ENCODE data around the gene EHD1. TPM values are rescaled to one million over a fixed set of nuclear protein-coding genes. Genes with fewer than 3 reads are reported as not detected.

Gene EHD1
- total RNA-seq, 1 experiment from 2014 or later = 110 TPM

DNA sequence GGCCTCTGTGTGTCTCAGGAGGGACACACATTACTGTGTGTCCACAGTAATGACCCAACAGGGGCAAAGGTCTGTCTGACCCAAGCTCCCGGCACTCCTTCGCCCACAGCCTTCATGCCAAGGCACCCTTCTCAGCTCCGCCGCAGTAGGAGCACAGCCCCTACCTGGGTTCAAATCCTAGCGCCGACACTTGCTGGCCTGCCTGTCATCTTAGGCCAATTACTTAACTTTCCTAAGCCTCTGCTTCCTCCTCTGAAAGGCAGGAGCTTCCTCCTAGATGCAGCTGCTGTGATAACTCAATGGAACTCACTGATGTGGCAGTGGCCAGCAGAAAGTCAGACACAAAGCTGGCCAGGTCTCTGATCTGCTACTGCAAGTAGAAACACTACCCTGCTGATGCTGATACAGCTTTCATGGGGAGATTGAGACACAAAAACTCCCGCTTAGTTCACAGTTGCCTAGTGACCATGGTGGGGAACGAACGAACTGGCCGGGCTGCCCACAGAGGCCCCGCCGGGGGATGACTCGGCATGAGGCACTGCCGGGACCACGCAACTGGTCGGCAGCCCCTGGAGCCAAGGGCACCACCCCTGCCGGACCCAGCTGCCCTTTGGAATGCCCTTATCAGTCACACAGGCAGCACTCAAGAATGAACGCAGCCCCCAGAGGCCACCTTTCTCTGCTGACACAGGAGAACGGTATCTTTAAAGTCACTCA, 8.1 kb downstream of the EHD1 start:
- no peaks in the 10 kb centered on the region for H3K9me3 ChIP-seq (ENCODE audit: insufficient read depth, low read depth)
- peaks cover 61% of the 10 kb centered on the region for H3K4me1 ChIP-seq (replicated peaks; ENCODE audit: insufficient read depth)
- H4K20me1 ChIP-seq (ENCODE audit: insufficient read depth) = peaks cover 73% of the 10 kb centered on the region
- intact Hi-C loops (cut with micrococcal nuclease; ENCODE audit: unreplicated experiment) = no loop called here
- H3K36me3 ChIP-seq (ENCODE audit: low read depth) = peaks cover 34% of the 10 kb centered on the region
- peaks cover 99% of the 10 kb centered on the region for H3K79me2 ChIP-seq (ENCODE audit: low read depth)
- TF ChIP-seq, protein P1, sequence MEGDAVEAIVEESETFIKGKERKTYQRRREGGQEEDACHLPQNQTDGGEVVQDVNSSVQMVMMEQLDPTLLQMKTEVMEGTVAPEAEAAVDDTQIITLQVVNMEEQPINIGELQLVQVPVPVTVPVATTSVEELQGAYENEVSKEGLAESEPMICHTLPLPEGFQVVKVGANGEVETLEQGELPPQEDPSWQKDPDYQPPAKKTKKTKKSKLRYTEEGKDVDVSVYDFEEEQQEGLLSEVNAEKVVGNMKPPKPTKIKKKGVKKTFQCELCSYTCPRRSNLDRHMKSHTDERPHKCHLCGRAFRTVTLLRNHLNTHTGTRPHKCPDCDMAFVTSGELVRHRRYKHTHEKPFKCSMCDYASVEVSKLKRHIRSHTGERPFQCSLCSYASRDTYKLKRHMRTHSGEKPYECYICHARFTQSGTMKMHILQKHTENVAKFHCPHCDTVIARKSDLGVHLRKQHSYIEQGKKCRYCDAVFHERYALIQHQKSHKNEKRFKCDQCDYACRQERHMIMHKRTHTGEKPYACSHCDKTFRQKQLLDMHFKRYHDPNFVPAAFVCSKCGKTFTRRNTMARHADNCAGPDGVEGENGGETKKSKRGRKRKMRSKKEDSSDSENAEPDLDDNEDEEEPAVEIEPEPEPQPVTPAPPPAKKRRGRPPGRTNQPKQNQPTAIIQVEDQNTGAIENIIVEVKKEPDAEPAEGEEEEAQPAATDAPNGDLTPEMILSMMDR (conservative IDR thresholded peaks at IDR 0.05) = no peak
- no peak for TF ChIP-seq EZH2 (IDR thresholded peaks at IDR 0.05; ENCODE audit: low read depth)
- H3K4me3 ChIP-seq = no peak overlapping the region
- no peaks in the 10 kb centered on the region for H3K9me2 ChIP-seq (ENCODE audit: insufficient read depth)
- ChIA-PET POLR2A (ENCODE audit: unreplicated experiment) (interaction anchor here (0.6 to 0.7 kb wide), 2 partner anchors 15 to 142 kb away, joined by 3 to 9 read pairs; no protein-coding TSS in a partner anchor), CTCF (interaction anchor here (1.1 kb wide), 1 partner anchor 22 kb away, joined by 4 read pairs; no protein-coding TSS in a partner anchor)
- peak overlapping the region; percentile 29; the same call in 1 of the 2 replicates for H3K4me2 ChIP-seq
- no peak overlapping the region for H2AFZ ChIP-seq
- H3F3A ChIP-seq (ENCODE audit: insufficient read depth, low read depth) = peaks cover 29% of the 10 kb centered on the region; the same call in 1 of the 2 replicates
- no TSS peak for BruUV-seq (replicated peaks)
- DNase-seq = peak; percentile 49 to 69
- H3K27ac ChIP-seq = 0 out of 2 replicates have a peak overlapping the region, but pooled peaks have one; percentile 7
- H3K27me3 ChIP-seq (ENCODE audit: insufficient read depth, low read depth) = no peaks in the 10 kb centered on the region

DNA sequence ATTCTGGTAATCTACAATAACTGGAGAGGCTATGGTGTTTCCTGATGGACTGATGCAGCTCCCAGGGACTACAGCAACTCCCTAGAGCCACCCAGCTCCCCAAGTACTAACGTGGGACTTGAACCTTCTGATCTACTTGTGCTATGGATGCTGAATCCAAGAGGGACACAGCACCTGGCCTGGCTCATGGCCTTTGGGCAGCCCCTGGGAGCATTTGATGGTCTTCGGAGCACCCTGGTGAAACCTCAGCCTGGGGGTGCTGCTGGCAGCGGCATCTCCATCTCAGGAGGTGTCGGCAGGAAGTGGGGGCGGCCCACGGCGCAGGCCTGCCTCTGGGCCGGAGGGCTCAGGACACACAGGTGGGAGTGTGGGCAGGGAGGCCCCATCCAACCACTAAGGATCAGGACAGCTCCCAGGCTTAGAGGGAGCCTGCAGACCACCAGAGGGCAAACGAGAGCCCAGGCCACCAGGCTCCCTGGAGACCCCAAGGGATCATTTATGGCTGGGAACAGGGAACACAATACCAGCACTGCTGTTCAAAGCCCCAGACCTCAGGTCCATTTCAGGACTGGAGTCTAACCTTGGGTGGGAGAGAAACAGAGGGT, 8.7 kb downstream of the EHD1 start:
- intact Hi-C loops (cut with micrococcal nuclease; ENCODE audit: unreplicated experiment) = loop anchor here (1.0 kb wide), 1 partner anchor 8 kb away; no protein-coding TSS in a partner anchor
- H3K79me2 ChIP-seq (ENCODE audit: low read depth) = peaks cover 99% of the 10 kb centered on the region
- H3K27ac ChIP-seq = 0 out of 2 replicates have a peak overlapping the region, but pooled peaks have one; percentile 1
- no peak for DNase-seq
- peaks cover 67% of the 10 kb centered on the region for H4K20me1 ChIP-seq (ENCODE audit: insufficient read depth)
- H3K4me3 ChIP-seq = no peak overlapping the region
- H2AFZ ChIP-seq = no peak overlapping the region
- TF ChIP-seq, protein P1 (conservative IDR thresholded peaks at IDR 0.05) = no peak
- TF ChIP-seq EZH2 (IDR thresholded peaks at IDR 0.05; ENCODE audit: low read depth) = no peak
- ChIA-PET CTCF (interaction anchor here (1.1 to 2.3 kb wide), 3 partner anchors 18 to 22 kb away, joined by 3 to 11 read pairs (median 4); no protein-coding TSS in a partner anchor), POLR2A (ENCODE audit: unreplicated experiment) (interaction anchor here (0.6 to 2.0 kb wide), 8 partner anchors 7 to 1330 kb away, joined by 3 to 21 read pairs (median 9); partner anchors contain the start of gene SF1)
- H3K9me3 ChIP-seq (ENCODE audit: insufficient read depth, low read depth) = no peaks in the 10 kb centered on the region
- no peaks in the 10 kb centered on the region for H3K27me3 ChIP-seq (ENCODE audit: insufficient read depth, low read depth)
- H3K4me2 ChIP-seq = peak overlapping the region; percentile 29; the same call in 1 of the 2 replicates
- H3F3A ChIP-seq (ENCODE audit: insufficient read depth, low read depth) = peaks cover 30% of the 10 kb centered on the region; the same call in 1 of the 2 replicates
- no peaks in the 10 kb centered on the region for H3K9me2 ChIP-seq (ENCODE audit: insufficient read depth)
- H3K4me1 ChIP-seq (replicated peaks; ENCODE audit: insufficient read depth) = peaks cover 60% of the 10 kb centered on the region
- BruUV-seq (replicated peaks) = no TSS peak
- peaks cover 34% of the 10 kb centered on the region for H3K36me3 ChIP-seq (ENCODE audit: low read depth)

DNA sequence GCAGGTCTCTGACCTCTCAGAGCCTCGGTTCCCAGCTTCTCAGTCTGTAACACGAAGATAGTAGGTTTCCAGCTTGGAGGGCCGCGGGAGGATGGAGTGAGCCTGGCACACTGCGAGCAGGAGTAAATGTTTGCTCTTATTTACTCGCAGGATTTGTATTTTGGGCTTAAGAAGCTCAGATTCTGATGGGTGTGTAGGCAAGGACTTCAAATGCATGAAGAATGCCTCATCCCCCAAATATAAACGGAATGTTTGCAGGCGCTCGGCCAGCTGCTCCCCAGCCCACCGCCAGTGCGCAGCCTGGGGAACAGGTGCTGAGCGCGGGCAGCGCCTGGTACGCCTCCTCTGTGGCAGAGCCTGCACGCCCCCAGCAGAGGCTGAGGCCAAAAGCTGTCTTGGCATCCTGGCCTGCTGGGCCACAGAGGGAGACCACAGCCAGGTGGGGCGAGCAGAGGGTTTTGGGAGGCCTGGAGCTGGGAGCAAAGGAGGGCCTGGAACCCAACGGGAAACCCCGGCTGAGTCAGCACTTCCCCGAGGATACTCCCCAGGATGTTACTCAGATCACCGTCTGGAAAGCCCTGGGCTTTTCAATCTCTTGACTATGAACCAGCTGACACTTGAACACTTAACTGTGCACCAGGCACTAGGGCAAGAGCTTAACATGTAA, 9.4 kb downstream of the EHD1 start:
- peaks cover 63% of the 10 kb centered on the region for H4K20me1 ChIP-seq (ENCODE audit: insufficient read depth)
- peaks cover 99% of the 10 kb centered on the region for H3K79me2 ChIP-seq (ENCODE audit: low read depth)
- 0 out of 2 replicates have a peak overlapping the region, but pooled peaks have one; percentile 17 for H3K27ac ChIP-seq
- TF ChIP-seq, protein P1 (conservative IDR thresholded peaks at IDR 0.05) = no peak
- no peak for TF ChIP-seq EZH2 (IDR thresholded peaks at IDR 0.05; ENCODE audit: low read depth)
- no peaks in the 10 kb centered on the region for H3K9me3 ChIP-seq (ENCODE audit: insufficient read depth, low read depth)
- ChIA-PET POLR2A (ENCODE audit: unreplicated experiment) (interaction anchor here (0.5 to 2.0 kb wide), 8 partner anchors 8 to 1331 kb away, joined by 3 to 21 read pairs (median 10); partner anchors contain the start of genes CDC42BPG, NEAT1 and SF1), CTCF (interaction anchor here (0.5 to 2.3 kb wide), 4 partner anchors 19 to 129 kb away, joined by 3 to 11 read pairs (median 3); no protein-coding TSS in a partner anchor)
- peaks cover 57% of the 10 kb centered on the region for H3K4me1 ChIP-seq (replicated peaks; ENCODE audit: insufficient read depth)
- H3F3A ChIP-seq (ENCODE audit: insufficient read depth, low read depth) = peaks cover 30% of the 10 kb centered on the region; the same call in 1 of the 2 replicates
- no peaks in the 10 kb centered on the region for H3K9me2 ChIP-seq (ENCODE audit: insufficient read depth)
- peak; percentile 55 to 88 for DNase-seq
- BruUV-seq (replicated peaks) = no TSS peak
- no peak overlapping the region for H2AFZ ChIP-seq
- no peak overlapping the region for H3K4me3 ChIP-seq
- H3K4me2 ChIP-seq = peak overlapping the region; percentile 29; the same call in 1 of the 2 replicates
- peaks cover 29% of the 10 kb centered on the region for H3K36me3 ChIP-seq (ENCODE audit: low read depth)
- no peaks in the 10 kb centered on the region for H3K27me3 ChIP-seq (ENCODE audit: insufficient read depth, low read depth)
- intact Hi-C loops (cut with micrococcal nuclease; ENCODE audit: unreplicated experiment) = loop anchor here (1.0 kb wide), 2 partner anchors 8 to 14 kb away; no protein-coding TSS in a partner anchor

All from PC-9 (cell line).